ENCODE measurements around the gene COPS6. TPM values are rescaled to one million over a fixed set of nuclear protein-coding genes. Genes with fewer than 3 reads are reported as not detected.

COPS6 gene
- total RNA-seq, 1 donor from 2014 or later: 42.2 TPM

- Mint-ChIP-seq H3K36me3 (peaks cover 60% of the 10 kb centered on the region), H3K27ac (no peak overlapping the region)
- H3K27ac ChIP-seq: no peak overlapping the region
These were observed 21.8 kb upstream of the COPS6 start for GRCh38 chr7:100066953-100067352.

GRCh38 chr7:100069991-100070390, 18.8 kb upstream of the COPS6 start:
- H4K20me1 ChIP-seq (ENCODE audit: low read depth): no peaks in the 10 kb centered on the region
- peaks cover 70% of the 10 kb centered on the region for H3F3A ChIP-seq (ENCODE audit: low read depth)
- H3K9ac ChIP-seq: no peak overlapping the region
- TF ChIP-seq EZH2phosphoT487 (IDR thresholded peaks at IDR 0.05): no peak
- TF ChIP-seq EZH2 (IDR thresholded peaks at IDR 0.05): no peak
- TF ChIP-seq CTCF (IDR thresholded peaks at IDR 0.05): no peak
- H3K36me3 Mint-ChIP-seq: peaks cover 71% of the 10 kb centered on the region
- H3K27ac Mint-ChIP-seq: no peak overlapping the region
- H3K4me1 ChIP-seq: no peaks in the 10 kb centered on the region
- H2AFZ ChIP-seq (replicated peaks): no peak overlapping the region
- no peak overlapping the region for H3K4me3 Mint-ChIP-seq
- no peaks in the 10 kb centered on the region for H3K4me1 Mint-ChIP-seq
- peaks cover 3% of the 10 kb centered on the region for H3K79me2 ChIP-seq (ENCODE audit: low read depth)
- H3K9me3 ChIP-seq (ENCODE audit: low read depth): peaks cover 49% of the 10 kb centered on the region
- H3K9me3 Mint-ChIP-seq: peaks cover 58% of the 10 kb centered on the region
- H3K27me3 Mint-ChIP-seq (ENCODE audit: insufficient read depth, low read depth): peaks cover 22% of the 10 kb centered on the region
- H3K27ac ChIP-seq: no peak overlapping the region
- DNase-seq (ENCODE audit: low spot score): no peak
- no peaks in the 10 kb centered on the region for H3K27me3 ChIP-seq
- peaks cover 63% of the 10 kb centered on the region for H3K36me3 ChIP-seq
- H3K4me2 ChIP-seq: no peak overlapping the region
- H3K4me3 ChIP-seq: no peak overlapping the region

More at GRCh38 chr7:100066953-100067352, 21.8 kb upstream of the COPS6 start:
- Histone ChIP-seq H3K27me3 (no peaks in the 10 kb centered on the region), H3K79me2 (ENCODE audit: low read depth) (no peaks in the 10 kb centered on the region), H3K9ac (no peak overlapping the region), H3K4me2 (no peak overlapping the region), H3K36me3 (peaks cover 33% of the 10 kb centered on the region), H3K4me1 (no peaks in the 10 kb centered on the region), H3K4me3 (no peak overlapping the region), H4K20me1 (ENCODE audit: low read depth) (no peaks in the 10 kb centered on the region), H3F3A (ENCODE audit: low read depth) (peaks cover 63% of the 10 kb centered on the region), H2AFZ (replicated peaks) (no peak overlapping the region), H3K9me3 (ENCODE audit: low read depth) (peaks cover 29% of the 10 kb centered on the region)
- DNase-seq (ENCODE audit: low spot score): no peak
- peaks cover 30% of the 10 kb centered on the region for H3K9me3 Mint-ChIP-seq
- no peaks in the 10 kb centered on the region for H3K4me1 Mint-ChIP-seq
- peaks cover 15% of the 10 kb centered on the region for H3K27me3 Mint-ChIP-seq (ENCODE audit: insufficient read depth, low read depth)
- TF ChIP-seq EZH2 (IDR thresholded peaks at IDR 0.05) (no peak), CTCF (IDR thresholded peaks at IDR 0.05) (no peak), EZH2phosphoT487 (IDR thresholded peaks at IDR 0.05) (no peak)
- H3K4me3 Mint-ChIP-seq: no peak overlapping the region

GRCh38 chr7:100071018-100071723, 17.6 kb upstream of the COPS6 start:
- Histone ChIP-seq H3K4me3 (no peak overlapping the region), H3K9me3 (ENCODE audit: low read depth) (peaks cover 52% of the 10 kb centered on the region), H4K20me1 (ENCODE audit: low read depth) (no peaks in the 10 kb centered on the region), H3K79me2 (ENCODE audit: low read depth) (peaks cover 15% of the 10 kb centered on the region), H3K9ac (no peak overlapping the region), H3K27me3 (no peaks in the 10 kb centered on the region), H3F3A (ENCODE audit: low read depth) (peaks cover 64% of the 10 kb centered on the region), H3K4me1 (no peaks in the 10 kb centered on the region), H2AFZ (replicated peaks) (no peak overlapping the region), H3K27ac (no peak overlapping the region), H3K36me3 (peaks cover 75% of the 10 kb centered on the region), H3K4me2 (no peak overlapping the region)
- Mint-ChIP-seq H3K9me3 (peaks cover 70% of the 10 kb centered on the region), H3K4me3 (no peak overlapping the region), H3K27me3 (ENCODE audit: insufficient read depth, low read depth) (peaks cover 24% of the 10 kb centered on the region), H3K27ac (no peak overlapping the region), H3K36me3 (peaks cover 76% of the 10 kb centered on the region), H3K4me1 (no peaks in the 10 kb centered on the region)
- DNase-seq (ENCODE audit: low spot score): no peak
- TF ChIP-seq EZH2 (IDR thresholded peaks at IDR 0.05) (no peak), EZH2phosphoT487 (IDR thresholded peaks at IDR 0.05) (no peak)

GRCh38 chr7:100072462-100072861, 16.3 kb upstream of the COPS6 start:
- Histone ChIP-seq H3K36me3 (peaks cover 88% of the 10 kb centered on the region), H3K4me3 (no peak overlapping the region), H2AFZ (replicated peaks) (no peak overlapping the region)

More at GRCh38 chr7:100072462-100072861, 16.3 kb upstream of the COPS6 start:
- Histone ChIP-seq H4K20me1 (ENCODE audit: low read depth) (no peaks in the 10 kb centered on the region), H3K79me2 (ENCODE audit: low read depth) (peaks cover 28% of the 10 kb centered on the region), H3K27me3 (no peaks in the 10 kb centered on the region), H3K27ac (no peak overlapping the region), H3K9me3 (ENCODE audit: low read depth) (peaks cover 59% of the 10 kb centered on the region), H3K4me2 (no peak overlapping the region), H3K4me1 (no peaks in the 10 kb centered on the region), H3F3A (ENCODE audit: low read depth) (peaks cover 55% of the 10 kb centered on the region), H3K9ac (no peak overlapping the region)
- Mint-ChIP-seq H3K27ac (no peak overlapping the region), H3K4me3 (no peak overlapping the region), H3K9me3 (peaks cover 80% of the 10 kb centered on the region), H3K36me3 (peaks cover 83% of the 10 kb centered on the region), H3K4me1 (no peaks in the 10 kb centered on the region), H3K27me3 (ENCODE audit: insufficient read depth, low read depth) (peaks cover 31% of the 10 kb centered on the region)
- no peak for DNase-seq (ENCODE audit: low spot score)
- no peak for TF ChIP-seq EZH2 (IDR thresholded peaks at IDR 0.05)
- no peak for TF ChIP-seq CTCF (IDR thresholded peaks at IDR 0.05)
- no peak for TF ChIP-seq EZH2phosphoT487 (IDR thresholded peaks at IDR 0.05)

Measured in neural progenitor cell (in vitro differentiated cells).